ENCODE data around the gene NBPF3.

The NBPF3 gene

DNA sequence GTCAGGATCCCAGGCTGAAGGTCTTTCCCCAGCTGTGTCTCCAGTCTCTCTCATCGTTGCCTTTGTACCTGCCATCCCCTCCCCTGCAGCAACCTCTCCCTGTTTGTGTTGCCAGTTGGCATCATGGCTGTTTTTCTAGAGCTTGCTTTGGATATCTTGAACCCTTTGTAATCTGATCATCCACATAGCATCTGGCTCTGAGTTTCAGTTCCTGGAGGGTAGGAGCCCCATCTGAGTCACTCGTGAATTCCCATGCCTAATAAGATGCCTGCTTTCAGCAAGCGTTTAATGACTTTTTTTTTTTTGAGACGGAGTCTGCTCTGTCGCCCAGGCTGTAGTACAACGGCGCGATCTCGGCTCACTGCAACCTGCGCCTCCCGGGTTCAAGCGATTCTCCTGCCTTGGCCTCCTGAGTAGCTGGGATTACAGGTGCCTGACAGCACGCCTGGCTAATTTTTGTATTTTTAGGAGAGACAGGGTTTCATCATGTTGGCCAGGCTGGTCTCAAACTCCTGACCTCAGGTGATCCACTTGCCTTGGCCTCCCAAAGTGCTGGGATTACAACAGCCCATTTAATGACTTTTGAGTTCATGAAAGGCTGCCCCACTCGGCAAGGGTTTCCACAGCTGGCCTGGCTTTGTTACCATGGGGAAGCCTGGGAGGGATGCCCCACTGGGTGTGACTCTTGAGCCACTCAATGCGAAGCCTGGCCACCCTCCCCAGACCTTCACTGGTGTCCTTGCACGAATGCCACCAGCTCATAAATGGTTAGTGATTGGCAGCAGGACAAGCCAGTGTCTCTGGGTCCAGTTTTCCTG, 81.2 kb downstream of the NBPF3 start:
- no peak for DNase-seq

DNA sequence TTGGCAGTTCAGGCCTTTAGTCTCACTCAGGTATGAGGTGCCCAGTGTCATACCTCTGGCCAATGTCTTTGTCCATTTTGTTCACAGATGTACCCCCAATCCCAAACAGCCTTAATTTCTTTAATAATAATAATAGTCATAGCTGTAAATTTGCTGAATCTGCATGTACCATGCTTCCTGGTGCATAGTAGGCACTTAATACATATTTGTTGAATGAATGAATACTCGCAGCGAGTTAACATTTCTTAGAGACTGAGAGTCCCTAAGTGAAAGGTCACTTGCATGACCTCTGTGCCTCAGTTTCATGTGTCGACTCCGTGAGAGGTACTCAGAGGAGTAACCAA, 81.8 kb downstream of the NBPF3 start:
- DNase-seq: no peak

DNA sequence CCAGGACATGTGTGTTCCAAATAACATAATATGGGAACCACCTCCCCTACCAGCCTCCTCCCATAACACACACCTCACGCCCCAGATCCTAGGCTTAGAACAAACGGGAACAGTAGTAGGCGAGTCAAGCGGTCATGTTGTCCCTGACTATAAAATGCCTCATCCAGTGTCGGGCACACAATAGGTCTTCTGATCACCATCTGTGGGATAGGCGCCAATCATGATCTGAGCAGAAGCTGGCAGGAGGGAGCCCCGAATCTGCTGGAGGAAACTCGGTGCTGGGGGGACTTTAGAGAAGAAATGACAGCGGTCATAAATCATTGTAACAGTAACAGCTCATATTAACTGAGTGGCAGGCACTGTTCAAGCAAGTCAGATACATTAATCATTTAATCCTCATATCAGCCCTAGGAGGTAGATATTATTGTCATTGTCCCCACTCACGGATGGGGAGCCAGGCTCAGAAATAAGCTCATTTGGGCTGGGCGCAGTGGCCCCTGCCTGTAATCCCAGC, 82.6 kb downstream of the NBPF3 start:
- DNase-seq: no peak

DNA sequence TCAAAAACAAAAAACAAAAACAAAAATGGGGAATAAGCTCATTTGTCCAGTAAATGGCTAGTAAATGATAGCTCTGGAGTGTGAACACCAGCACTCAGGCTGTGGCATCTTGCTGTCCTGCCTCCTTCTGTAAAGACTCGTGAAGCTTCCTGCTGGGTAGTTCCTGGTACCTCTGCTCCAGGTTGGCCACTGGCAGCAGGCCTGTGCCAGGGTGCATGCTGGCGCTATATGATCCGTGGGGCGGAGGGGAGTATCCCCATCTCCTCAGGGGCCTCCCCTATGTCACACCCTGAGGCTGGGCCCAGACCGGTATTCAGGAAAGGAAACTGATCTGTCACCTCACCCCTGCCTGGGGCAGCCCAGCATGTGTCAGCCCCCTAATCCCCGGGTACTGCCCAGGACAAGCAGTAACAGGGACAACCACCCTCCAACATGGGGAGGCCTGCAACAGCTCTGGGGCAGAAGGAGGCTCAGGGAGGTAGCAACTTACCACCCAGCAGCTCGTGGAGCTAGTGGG, 83.4 kb downstream of the NBPF3 start:
- no peak for DNase-seq

DNA sequence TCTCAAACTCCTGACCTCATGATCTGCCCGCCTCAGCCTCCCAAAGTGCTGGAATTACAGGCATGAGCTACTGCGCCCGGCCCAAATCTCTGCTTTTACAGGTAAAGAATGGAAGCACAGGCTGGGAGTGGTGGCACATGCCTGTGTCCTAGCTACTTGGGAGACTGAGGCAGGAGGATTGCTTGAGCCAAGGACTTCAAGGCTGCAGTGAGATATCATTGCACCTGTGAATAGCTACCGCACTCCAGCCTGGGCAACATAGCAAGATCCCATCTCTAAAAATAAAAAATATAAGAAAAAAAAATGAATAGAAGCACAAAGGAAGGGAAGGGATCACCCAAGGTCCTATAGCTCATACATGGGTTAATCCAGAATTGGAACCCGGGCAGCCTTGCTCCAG, 84.3 kb downstream of the NBPF3 start:
- no peak for DNase-seq

DNA sequence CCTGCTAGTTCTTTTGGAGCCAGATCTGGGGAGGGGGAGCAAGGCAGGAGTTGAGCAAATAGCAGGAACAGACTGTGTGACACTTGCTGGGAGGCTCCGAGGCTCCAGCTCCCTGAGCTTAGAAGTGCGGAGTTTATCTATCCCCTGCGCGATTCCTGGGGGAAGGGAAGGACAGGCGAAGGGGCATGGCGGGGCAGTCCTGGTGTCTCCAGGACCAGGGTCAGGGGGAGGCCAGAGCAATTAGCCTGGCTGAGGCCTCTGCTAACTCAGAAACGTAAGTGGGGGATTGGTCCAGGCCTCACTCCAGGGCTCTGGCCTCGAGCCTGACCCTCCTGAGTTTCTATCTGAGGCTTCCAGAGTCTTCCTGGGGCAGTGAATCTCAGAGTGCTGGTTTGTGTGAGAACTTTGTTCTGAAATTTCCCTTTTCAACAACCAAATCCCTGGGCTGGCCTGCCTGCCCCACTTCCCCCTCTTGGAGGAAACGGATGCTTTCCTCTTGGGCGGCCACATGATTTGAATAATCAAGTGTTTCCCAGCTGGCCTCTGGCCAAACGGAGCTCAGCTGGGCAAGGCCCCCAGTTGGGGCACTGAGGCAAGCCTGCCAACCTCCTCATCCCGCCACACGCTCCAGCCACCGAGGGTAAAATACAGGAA, 84.9 kb downstream of the NBPF3 start:
- no peak for DNase-seq

DNA sequence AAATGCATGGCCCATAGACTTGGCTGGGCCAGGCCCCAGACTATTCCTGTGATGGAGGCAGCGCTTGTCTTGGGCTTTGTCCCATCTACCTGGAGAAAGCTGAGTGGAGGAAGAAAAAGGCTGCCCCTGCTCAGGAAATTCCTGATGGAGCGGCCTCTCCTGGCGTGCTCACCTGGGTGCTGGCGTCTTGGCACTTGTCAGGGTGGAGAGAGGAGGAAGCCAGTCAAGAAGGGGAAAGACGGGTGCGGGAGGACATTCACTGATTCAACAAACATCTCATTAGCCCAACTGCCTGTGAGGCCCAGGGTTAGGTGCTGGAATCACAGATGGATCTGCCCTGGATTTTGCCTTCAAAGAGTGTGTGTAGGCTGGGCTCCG, 85.4 kb downstream of the NBPF3 start:
- DNase-seq: no peak

DNA sequence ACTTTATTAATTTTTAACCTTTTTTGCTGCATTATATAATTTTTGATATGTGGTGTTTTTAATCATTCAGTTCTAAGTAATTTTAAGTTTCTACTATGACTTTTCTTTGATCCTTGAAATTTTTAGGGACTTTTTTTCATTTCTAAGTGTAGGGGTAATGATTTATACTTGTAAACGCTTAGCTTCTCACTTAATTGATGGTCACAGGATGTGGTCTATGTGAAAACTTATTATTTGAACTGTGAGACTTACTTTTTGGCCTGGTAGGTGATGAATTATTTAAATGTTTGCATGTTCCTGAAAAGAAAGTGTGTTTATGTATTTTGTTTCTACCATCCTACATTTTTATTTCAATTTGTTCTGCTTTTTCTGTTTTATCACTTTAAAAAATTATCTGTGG, 86.5 kb downstream of the NBPF3 start:
- DNase-seq: no peak

DNA sequence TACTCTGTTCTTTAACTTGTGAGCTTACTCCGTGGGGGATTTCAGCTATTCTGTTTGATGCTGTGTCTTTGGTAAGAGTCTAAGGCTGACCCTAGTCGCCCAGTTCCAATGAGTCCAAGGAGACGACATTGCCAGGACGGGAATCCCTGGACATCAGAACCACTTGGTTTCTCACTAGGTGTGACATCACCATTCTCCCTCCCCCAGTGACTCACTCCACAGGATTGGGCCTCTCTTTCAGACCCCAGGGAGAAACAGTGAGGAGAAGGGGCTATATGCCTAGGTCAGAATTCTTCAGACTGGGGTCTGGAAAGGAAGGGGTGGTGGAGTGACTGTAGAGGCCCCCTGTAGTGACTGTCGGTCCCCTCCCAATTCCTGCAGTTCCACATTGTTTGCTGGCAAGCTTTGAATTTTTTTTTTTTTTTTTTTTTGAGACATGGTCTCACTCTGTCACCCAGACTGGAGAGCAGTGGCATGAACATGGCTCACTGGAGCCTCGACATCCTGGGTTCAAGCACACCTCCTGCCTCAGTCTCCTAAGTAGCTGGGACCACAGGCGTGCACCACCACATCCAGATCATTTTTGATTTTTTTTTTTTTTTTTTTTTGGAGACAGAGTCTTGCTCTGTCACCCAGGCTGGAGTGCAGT, 90.6 kb downstream of the NBPF3 start:
- DNase-seq: no peak

DNA sequence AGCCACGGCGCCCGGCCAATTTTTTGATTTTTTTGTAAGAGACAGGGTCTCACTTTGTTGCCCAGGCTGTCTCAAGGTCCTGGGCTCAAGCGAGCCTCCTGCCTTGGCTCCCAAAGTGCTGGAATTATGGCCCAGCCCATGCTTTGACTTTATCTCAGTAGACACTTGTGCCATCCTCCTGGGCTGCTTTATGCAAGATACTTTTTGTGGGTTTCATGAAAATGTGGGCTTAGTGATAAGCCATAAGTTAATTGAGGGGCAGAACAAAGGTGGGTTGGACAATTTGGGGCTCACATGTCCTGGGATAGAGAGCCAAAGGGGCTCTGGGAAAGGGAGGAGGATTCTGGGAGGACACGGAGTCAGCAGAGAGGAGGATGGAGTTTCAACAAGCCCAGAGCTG, 91.3 kb downstream of the NBPF3 start:
- no peak for DNase-seq

DNA sequence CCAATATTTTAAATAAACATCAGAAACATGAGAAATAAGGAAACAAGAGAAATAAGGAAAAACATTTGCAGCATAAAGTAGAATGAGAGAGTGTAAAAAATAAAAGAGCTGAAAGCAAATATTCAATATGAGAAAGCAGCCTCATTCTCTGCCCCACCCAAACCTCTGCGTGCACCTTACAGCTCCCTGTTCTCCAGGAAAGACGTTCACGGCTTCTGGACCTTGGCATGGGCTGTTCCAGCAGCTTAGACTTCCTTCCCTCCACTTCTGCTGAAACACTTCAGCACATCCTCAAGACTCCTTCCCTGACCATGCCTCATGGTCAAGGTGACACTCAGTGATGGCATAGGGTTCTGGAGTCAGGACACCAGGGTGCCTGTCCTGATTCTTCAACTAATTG, 92.6 kb downstream of the NBPF3 start:
- DNase-seq: no peak

DNA sequence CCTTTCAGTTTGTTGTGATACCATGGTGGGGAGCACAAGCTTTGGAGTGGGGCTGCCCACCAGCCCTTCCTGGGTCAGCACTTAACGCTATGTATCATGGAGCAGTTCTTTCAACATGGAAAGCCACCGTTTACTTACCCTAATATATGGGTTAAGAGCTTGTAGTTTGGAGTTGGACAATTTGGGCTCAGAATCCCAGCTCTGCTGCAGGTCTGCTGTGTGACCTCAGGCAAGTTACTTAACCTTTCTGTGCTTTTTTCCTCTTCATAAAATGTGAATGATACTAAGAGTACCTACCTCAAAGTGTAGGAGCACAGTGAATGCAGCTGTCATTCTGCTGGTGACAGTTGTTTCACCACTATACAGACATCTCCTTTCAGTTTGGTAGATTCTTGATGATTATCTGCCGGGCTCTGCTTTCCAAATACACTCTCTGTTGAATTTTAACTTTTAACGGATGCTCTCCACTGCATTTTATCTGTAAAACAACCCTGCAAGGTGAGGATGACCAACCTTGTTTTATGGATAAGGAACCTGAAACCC, 93.1 kb downstream of the NBPF3 start:
- no peak for DNase-seq

DNA sequence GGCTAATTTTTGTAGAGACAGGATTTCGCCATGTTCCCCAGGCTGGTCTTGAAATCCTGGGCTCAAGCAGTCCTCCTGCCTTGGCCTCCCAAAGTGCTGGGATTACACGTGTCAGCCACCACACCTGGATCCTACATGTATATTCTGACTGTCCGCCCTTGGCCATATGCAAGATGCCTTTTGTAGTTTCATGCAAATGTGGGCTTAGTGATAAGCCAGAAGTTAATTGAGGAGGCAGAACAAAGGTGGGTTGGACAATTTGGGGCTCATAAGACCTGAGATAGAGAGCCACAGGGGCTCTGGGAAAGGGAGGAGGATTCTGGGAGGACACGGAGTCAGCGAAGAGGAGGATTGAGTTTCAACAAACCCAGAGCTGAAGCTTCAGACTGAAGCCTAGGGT, 94.2 kb downstream of the NBPF3 start:
- DNase-seq: no peak

Data from stimulated activated CD4-positive, alpha-beta T cell treated with anti-CD3 and anti-CD28 coated beads, Interleukin-2, amount 100 ng/mL, for 48 hours (primary cell).